GM10248 (cell line): ENCODE measurements around the gene FGFBP1.

Experiments
- CTCF ChIA-PET: fragments of 300-600 bp; sonication (Branson Sonifier 250); formaldehyde crosslinking; extraction: SDS; loops from one replicate; lab custom pipeline; 2021; ENCODE audit warnings: antibody characterized with exemption; lab: Yijun Ruan, JAX
- POLR2A ChIA-PET: fragments of 350-650 bp; sonication (Branson Sonifier 250); formaldehyde crosslinking; extraction: SDS; loops from one replicate; lab custom pipeline; 2020; ENCODE audit warnings: antibody characterized with exemption; lab: Yijun Ruan, JAX
- DNase-seq: peaks from one replicate; pipeline ENCODE4 v3.0.0; 2012; ENCODE audit errors: extremely low spot score
- TF ChIP-seq, protein P1 (sequence below): IDR thresholded peaks from 2 replicates; pipeline ENCODE4 v1.5.1; 2012; ENCODE audit warnings: mild to moderate bottlenecking, low read depth; ENCODE audit errors: extremely low read depth, missing control alignments, control extremely low read depth

FGFBP1 gene

GRCh38 chr4:15897577-15897976, 41.0 kb downstream of the FGFBP1 start:
- ChIA-PET POLR2A (no interaction called here), CTCF (interaction anchor here (1.2 kb wide), 1 partner anchor 14 kb away, joined by 4 read pairs; no protein-coding TSS in a partner anchor)
- no peak for DNase-seq
- TF ChIP-seq, protein P1, sequence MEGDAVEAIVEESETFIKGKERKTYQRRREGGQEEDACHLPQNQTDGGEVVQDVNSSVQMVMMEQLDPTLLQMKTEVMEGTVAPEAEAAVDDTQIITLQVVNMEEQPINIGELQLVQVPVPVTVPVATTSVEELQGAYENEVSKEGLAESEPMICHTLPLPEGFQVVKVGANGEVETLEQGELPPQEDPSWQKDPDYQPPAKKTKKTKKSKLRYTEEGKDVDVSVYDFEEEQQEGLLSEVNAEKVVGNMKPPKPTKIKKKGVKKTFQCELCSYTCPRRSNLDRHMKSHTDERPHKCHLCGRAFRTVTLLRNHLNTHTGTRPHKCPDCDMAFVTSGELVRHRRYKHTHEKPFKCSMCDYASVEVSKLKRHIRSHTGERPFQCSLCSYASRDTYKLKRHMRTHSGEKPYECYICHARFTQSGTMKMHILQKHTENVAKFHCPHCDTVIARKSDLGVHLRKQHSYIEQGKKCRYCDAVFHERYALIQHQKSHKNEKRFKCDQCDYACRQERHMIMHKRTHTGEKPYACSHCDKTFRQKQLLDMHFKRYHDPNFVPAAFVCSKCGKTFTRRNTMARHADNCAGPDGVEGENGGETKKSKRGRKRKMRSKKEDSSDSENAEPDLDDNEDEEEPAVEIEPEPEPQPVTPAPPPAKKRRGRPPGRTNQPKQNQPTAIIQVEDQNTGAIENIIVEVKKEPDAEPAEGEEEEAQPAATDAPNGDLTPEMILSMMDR: no peak

- no peak for DNase-seq
- TF ChIP-seq, protein P1: no peak
- ChIA-PET POLR2A (no interaction called here), CTCF (interaction anchor here (0.6 to 2.1 kb wide), 3 partner anchors 13 to 221 kb away, joined by 4 to 11 read pairs (median 6); no protein-coding TSS in a partner anchor)
Measured at GRCh38 chr4:15894921-15895916, 43.3 kb downstream of the FGFBP1 start.

- CTCF ChIA-PET: interaction anchor here (1.3 to 2.1 kb wide), 2 partner anchors 12 to 107 kb away, joined by 6 to 11 read pairs; no protein-coding TSS in a partner anchor
- DNase-seq: no peak
- TF ChIP-seq, protein P1: no peak
- POLR2A ChIA-PET: no interaction called here
Measured at GRCh38 chr4:15894393-15894792, 44.1 kb downstream of the FGFBP1 start.

GRCh38 chr4:15893962-15894361, 44.6 kb downstream of the FGFBP1 start:
- ChIA-PET POLR2A (no interaction called here), CTCF (interaction anchor here (1.3 to 2.3 kb wide), 2 partner anchors 11 to 107 kb away, joined by 6 to 19 read pairs; no protein-coding TSS in a partner anchor)
- DNase-seq: no peak
- TF ChIP-seq, protein P1: no peak

DNA sequence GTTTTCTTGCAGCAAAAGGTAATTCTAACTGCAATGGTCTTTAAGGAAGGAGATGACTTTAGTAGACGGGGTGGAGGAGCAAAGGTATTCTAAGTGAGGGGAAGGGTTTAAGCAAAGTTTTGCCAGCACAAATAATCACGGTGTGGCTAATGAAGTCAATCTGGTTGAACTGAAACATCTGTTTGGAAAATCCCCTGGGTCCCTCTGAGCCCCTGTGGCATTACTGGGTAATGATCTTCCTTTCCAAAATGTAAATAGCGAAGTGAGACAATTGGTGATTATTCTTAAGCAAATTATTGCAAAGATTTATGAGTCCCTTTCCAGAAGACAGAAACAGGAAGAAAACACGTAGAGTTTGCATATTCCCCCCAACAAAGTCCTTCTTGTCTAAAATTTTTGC, 47.2 kb downstream of the FGFBP1 start:
- CTCF ChIA-PET: interaction anchor here (1.6 to 2.3 kb wide), 3 partner anchors 9 to 19 kb away, joined by 3 to 12 read pairs (median 5); no protein-coding TSS in a partner anchor
- TF ChIP-seq, protein P1: no peak
- peak; percentile 23 for DNase-seq
- POLR2A ChIA-PET: no interaction called here

GRCh38 chr4:15890246-15890829, 48.2 kb downstream of the FGFBP1 start:
- ChIA-PET CTCF (interaction anchor here (0.8 to 2.3 kb wide), 6 partner anchors 8 to 374 kb away, joined by 3 to 12 read pairs (median 3); no protein-coding TSS in a partner anchor), POLR2A (no interaction called here)

More at GRCh38 chr4:15890246-15890829, 48.2 kb downstream of the FGFBP1 start:
- TF ChIP-seq, protein P1: no peak
- DNase-seq: no peak
